ENCODE results near the gene TOGARAM2. TPM values are rescaled to one million over a fixed set of nuclear protein-coding genes. Genes with fewer than 3 reads are reported as not detected.
A peak's percentile ranks its signal among the peaks of the same experiment; 100 is the strongest.

The TOGARAM2 gene
- total and polyA plus RNA-seq, 10 of the 15 experiments (the other 5 are each of a cell fraction or from before 2014, with no cell fraction given) = 0.01 to 0.06 (median 0.03) TPM; not detected in 7

GRCh38 chr2:29000481-29000880 lies 19.4 kb downstream of the TOGARAM2 start (continued):
- TF ChIP-seq ATF2 (IDR thresholded peaks at IDR 0.05; ENCODE audit: low read length) = no peak
- no peak for TF ChIP-seq STAT3 (IDR thresholded peaks at IDR 0.05; ENCODE audit: low read depth, low read length)
- TF ChIP-seq MTA2 (IDR thresholded peaks at IDR 0.05; ENCODE audit: low read depth) = 0 out of 2 replicates have a peak, but pooled peaks have one; percentile 38
- peak; percentile 52; the same call in 1 of the 2 replicates for TF ChIP-seq MAX (IDR thresholded peaks at IDR 0.05; ENCODE audit: low read depth, low read length)
- TF ChIP-seq IRF4 (IDR thresholded peaks at IDR 0.05; ENCODE audit: low read depth, low read length) = 0 out of 2 replicates have a peak, but pooled peaks have one; percentile 16
- TF ChIP-seq SREBF2 (IDR thresholded peaks at IDR 0.05; ENCODE audit: low read length) = no peak
- no peak for TF ChIP-seq HDGF (IDR thresholded peaks at IDR 0.05)
- TF ChIP-seq JUND (IDR thresholded peaks at IDR 0.05; ENCODE audit: low read depth, low read length) = no peak
- TF ChIP-seq CTCF (IDR thresholded peaks at IDR 0.05 in 2 of 3, conservative IDR thresholded peaks at IDR 0.05 in 1 of 3; ENCODE audit: control insufficient read depth in 2 of 3, extremely low read depth in 1 of 3, insufficient read depth in 1 of 3, low read depth in 3 of 3, low read length in 3 of 3) = 0 out of 6 replicates have a peak, but pooled peaks of 1 of the 3 experiments have one; percentile 11
- no peak for TF ChIP-seq RCOR1 (conservative IDR thresholded peaks at IDR 0.05; ENCODE audit: low read depth, low read length)
- TF ChIP-seq IKZF2 (IDR thresholded peaks at IDR 0.05) = peak in 1 of 2 experiments; percentile 49; a peak in 2 of 4 replicates
- peak; percentile 54 to 79; a peak in 3 of 4 replicates for TF ChIP-seq BHLHE40 (IDR thresholded peaks at IDR 0.05; ENCODE audit: borderline replicate concordance in 1 of 2, low read depth in 2 of 2, low read length in 1 of 2)
- 0 out of 2 replicates have a peak, but pooled peaks have one; percentile 15 for TF ChIP-seq RELB (IDR thresholded peaks at IDR 0.05; ENCODE audit: low read depth)
- no peak for TF ChIP-seq CBX5 (IDR thresholded peaks at IDR 0.05; ENCODE audit: low read depth)
- 0 out of 2 replicates have a peak, but pooled peaks have one; percentile 23 for TF ChIP-seq PAX5 (IDR thresholded peaks at IDR 0.05; ENCODE audit: borderline replicate concordance, low read depth, low read length)
- no peak for TF ChIP-seq RB1 (IDR thresholded peaks at IDR 0.05; ENCODE audit: borderline replicate concordance)
- no peak for TF ChIP-seq BACH1 (IDR thresholded peaks at IDR 0.05; ENCODE audit: borderline replicate concordance)
- no peak for TF ChIP-seq NFXL1 (IDR thresholded peaks at IDR 0.05; ENCODE audit: borderline replicate concordance)
- peak; percentile 39 to 71; a peak in 3 of 4 replicates for TF ChIP-seq EP300 (IDR thresholded peaks at IDR 0.05; ENCODE audit: borderline replicate concordance in 1 of 2, control insufficient read depth in 1 of 2, low read depth in 2 of 2, low read length in 2 of 2)
- TF ChIP-seq BCL11A (IDR thresholded peaks at IDR 0.05; ENCODE audit: low read depth, low read length) = no peak
- no peak for TF ChIP-seq PKNOX1 (IDR thresholded peaks at IDR 0.05)
- TF ChIP-seq WRNIP1 (IDR thresholded peaks at IDR 0.05; ENCODE audit: borderline replicate concordance, low read depth, low read length) = no peak
- TF ChIP-seq POLR2A (IDR thresholded peaks at IDR 0.05; ENCODE audit: low read depth, low read length) = no peak
- TF ChIP-seq RELA (IDR thresholded peaks at IDR 0.05; ENCODE audit: borderline replicate concordance, partially characterized antibody) = peak; percentile 25
- 0 out of 2 replicates have a peak, but pooled peaks have one; percentile 22 for TF ChIP-seq EED (IDR thresholded peaks at IDR 0.05; ENCODE audit: low read depth)
